ENCODE results near the gene TTLL12.

The TTLL12 gene

GRCh38 chr22:43198126-43198525 is 11.2 kb upstream of the TTLL12 start:
- TF ChIP-seq SPI1 (IDR thresholded peaks at IDR 0.05; ENCODE audit: borderline replicate concordance, low read depth) = no peak
- no peak for TF ChIP-seq GABPA (IDR thresholded peaks at IDR 0.05; ENCODE audit: low read depth)
- TF ChIP-seq POLR2AphosphoS5 (IDR thresholded peaks at IDR 0.05; ENCODE audit: low read depth) = no peak
- TF ChIP-seq REST (IDR thresholded peaks at IDR 0.05; ENCODE audit: insufficient replicate concordance, low read depth) = no peak
- TF ChIP-seq CTCF (IDR thresholded peaks at IDR 0.05; ENCODE audit: insufficient read depth, low read length) = no peak
- Histone ChIP-seq H3K27me3 (ENCODE audit: insufficient read depth, poor library complexity, severe bottlenecking) (no peaks in the 10 kb centered on the region), H3K4me3 (replicated peaks; ENCODE audit: insufficient read depth, low read length) (no peak overlapping the region)

GRCh38 chr22:43197271-43197941 is 10.5 kb upstream of the TTLL12 start:
- TF ChIP-seq GABPA (IDR thresholded peaks at IDR 0.05; ENCODE audit: low read depth) (no peak), CTCF (IDR thresholded peaks at IDR 0.05; ENCODE audit: insufficient read depth, low read length) (no peak), SPI1 (IDR thresholded peaks at IDR 0.05; ENCODE audit: borderline replicate concordance, low read depth) (no peak), REST (IDR thresholded peaks at IDR 0.05; ENCODE audit: insufficient replicate concordance, low read depth) (no peak)
- DNase-seq (ENCODE audit: low read depth in 1 of 2, low spot score in 1 of 2) = no peak
- no peaks in the 10 kb centered on the region for H3K27me3 ChIP-seq (ENCODE audit: insufficient read depth, poor library complexity, severe bottlenecking)
- no peak overlapping the region for H3K4me3 ChIP-seq (replicated peaks; ENCODE audit: insufficient read depth, low read length)
- no peak overlapping the region for H3K27ac ChIP-seq (replicated peaks)

More at GRCh38 chr22:43198126-43198525, 11.2 kb upstream of the TTLL12 start:
- no peak overlapping the region for H3K27ac ChIP-seq (replicated peaks)
- no peak for DNase-seq (ENCODE audit: low read depth in 1 of 2, low spot score in 1 of 2)

- no peak for DNase-seq (ENCODE audit: low read depth in 1 of 2, low spot score in 1 of 2)
- H3K27ac ChIP-seq (replicated peaks) = no peak overlapping the region
- H3K27me3 ChIP-seq (ENCODE audit: insufficient read depth, poor library complexity, severe bottlenecking) = no peaks in the 10 kb centered on the region
- TF ChIP-seq GABPA (IDR thresholded peaks at IDR 0.05; ENCODE audit: low read depth) = no peak
- TF ChIP-seq POLR2AphosphoS5 (IDR thresholded peaks at IDR 0.05; ENCODE audit: low read depth) = no peak
- no peak for TF ChIP-seq SPI1 (IDR thresholded peaks at IDR 0.05; ENCODE audit: borderline replicate concordance, low read depth)
- TF ChIP-seq REST (IDR thresholded peaks at IDR 0.05; ENCODE audit: insufficient replicate concordance, low read depth) = no peak
- no peak overlapping the region for H3K4me3 ChIP-seq (replicated peaks; ENCODE audit: insufficient read depth, low read length)
These were observed 4.9 kb upstream of the TTLL12 start for GRCh38 chr22:43191831-43192230.

All from HL-60 (cell line).